ENCODE results near the gene CHAF1A. TPM values are rescaled to one million over a fixed set of nuclear protein-coding genes. Genes with fewer than 3 reads are reported as not detected.
A peak's percentile ranks its signal among the peaks of the same experiment; 100 is the strongest.

Gene CHAF1A
- total and polyA plus RNA-seq, 2 of the 4 experiments (the other 2 are of a cell fraction) = 12.4 to 22.9 TPM

DNA sequence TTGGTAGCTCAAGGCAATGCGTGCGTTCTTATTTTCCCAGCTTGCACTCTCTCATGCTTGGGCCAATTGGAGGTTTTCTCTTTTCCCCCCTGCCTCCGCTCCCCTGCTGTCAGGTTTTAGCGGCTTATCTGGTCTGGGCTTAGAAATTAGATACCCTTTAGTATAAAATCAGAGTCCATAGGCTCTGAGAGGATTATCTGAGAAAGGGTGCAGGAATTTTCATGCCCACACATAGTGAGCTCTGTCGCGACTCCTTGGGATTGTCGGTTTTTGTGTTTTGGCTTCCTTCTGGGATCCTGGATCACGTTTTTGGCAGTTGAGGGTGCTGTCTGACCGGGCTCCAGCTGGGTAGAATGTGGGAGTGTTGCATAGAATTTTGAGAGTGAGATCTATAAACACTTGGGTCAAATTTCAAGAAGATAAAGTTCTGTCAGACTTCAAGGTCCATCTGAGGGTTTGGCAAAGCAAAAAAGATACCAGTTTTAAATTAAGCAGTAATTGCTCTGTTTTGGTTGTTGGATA, 12.4 kb downstream of the CHAF1A start:
- intact Hi-C loops (cut with micrococcal nuclease) = no loop called here
- Histone ChIP-seq H3K9me3 (ENCODE audit: control insufficient read depth, insufficient read depth, low read length) (no peaks in the 10 kb centered on the region), H4K5ac (ENCODE audit: low read depth, low read length) (no peak overlapping the region), H3K4me2 (ENCODE audit: low read depth, low read length) (peak overlapping the region; percentile 69), H3K79me1 (ENCODE audit: low read depth in 1 of 2, low read length in 2 of 2) (peaks cover 25 to 51% of the 10 kb centered on the region in 2 experiments), H4K91ac (ENCODE audit: insufficient read depth, low read depth, low read length) (peak overlapping the region; percentile 22; the same call in 1 of the 2 replicates), H3K14ac (replicated peaks; ENCODE audit: low read depth, low read length) (peak overlapping the region; percentile 54; the same call in 1 of the 2 replicates), H2BK5ac (ENCODE audit: low read depth, low read length, poor library complexity, severe bottlenecking) (peak overlapping the region; percentile 37), H3K27ac (ENCODE audit: insufficient read depth, low read length) (peak overlapping the region; percentile 57; the same call in 1 of the 2 replicates), H3K36me3 (ENCODE audit: control insufficient read depth, insufficient read depth, low read length) (peaks cover 5% of the 10 kb centered on the region), H3K23ac (ENCODE audit: low read depth, low read length) (peak overlapping the region; percentile 70), H3K56ac (ENCODE audit: extremely low read depth, insufficient read depth, low read length) (no peak overlapping the region), H2AFZ (replicated peaks; ENCODE audit: low read length, poor library complexity) (peak overlapping the region; percentile 18), H2BK20ac (ENCODE audit: low read depth, low read length) (peak overlapping the region; percentile 80; the same call in 1 of the 2 replicates), H2BK120ac (ENCODE audit: low read depth, low read length) (peak overlapping the region; percentile 34; the same call in 1 of the 2 replicates), H4K20me1 (ENCODE audit: insufficient read depth, low read length) (peaks cover 20% of the 10 kb centered on the region), H3K4me1 (ENCODE audit: control insufficient read depth, insufficient read depth, low read length) (peaks cover 7% of the 10 kb centered on the region), H2BK15ac (ENCODE audit: low read depth, low read length) (0 out of 3 replicates have a peak overlapping the region, but pooled peaks have one; percentile 41), H3K4ac (ENCODE audit: low read depth, low read length) (peak overlapping the region; percentile 71), H4K8ac (ENCODE audit: low read depth in 2 of 2, low read length in 2 of 2) (peak overlapping the region in 1 of 2 experiments; percentile 79; a peak in 1 of 4 replicates), H2AK5ac (ENCODE audit: low read depth, low read length) (no peak overlapping the region), H3K4me3 (ENCODE audit: insufficient read depth, low read depth, low read length) (no peak overlapping the region), H3K18ac (ENCODE audit: low read depth, low read length) (0 out of 2 replicates have a peak overlapping the region, but pooled peaks have one; percentile 8), H3K27me3 (ENCODE audit: control insufficient read depth, insufficient read depth, low read length) (no peaks in the 10 kb centered on the region), H3K9ac (ENCODE audit: low read depth, low read length) (peak overlapping the region; percentile 5; the same call in 1 of the 2 replicates), H2AK9ac (replicated peaks; ENCODE audit: low read depth, low read length, poor library complexity) (peak overlapping the region; percentile 77), H3K9me1 (ENCODE audit: insufficient read depth, low read length) (peaks cover 10% of the 10 kb centered on the region; the same call in 1 of the 2 replicates)
- in situ Hi-C loops (cut with MboI; ENCODE audit: low sequenced_read_pairs) = no loop called here
- TF ChIP-seq BHLHE40 (IDR thresholded peaks at IDR 0.05; ENCODE audit: low read depth, low read length) (peak; percentile 96), CHD1 (IDR thresholded peaks at IDR 0.05; ENCODE audit: low read depth, low read length) (no peak), RAD21 (IDR thresholded peaks at IDR 0.05; ENCODE audit: low read length) (peak; percentile 31; the same call in 1 of the 2 replicates), RFX5 (IDR thresholded peaks at IDR 0.05; ENCODE audit: low read depth, low read length) (no peak), SMC3 (IDR thresholded peaks at IDR 0.05; ENCODE audit: low read depth, low read length) (no peak), NFE2L2 (IDR thresholded peaks at IDR 0.05; ENCODE audit: low read depth, low read length) (no peak), MAZ (IDR thresholded peaks at IDR 0.05; ENCODE audit: borderline replicate concordance, low read depth, low read length) (no peak), CEBPB (IDR thresholded peaks at IDR 0.05; ENCODE audit: low read depth, low read length) (no peak), POLR2A (IDR thresholded peaks at IDR 0.05; ENCODE audit: low read depth, low read length) (no peak)
- TF ChIP-seq, protein P1, sequence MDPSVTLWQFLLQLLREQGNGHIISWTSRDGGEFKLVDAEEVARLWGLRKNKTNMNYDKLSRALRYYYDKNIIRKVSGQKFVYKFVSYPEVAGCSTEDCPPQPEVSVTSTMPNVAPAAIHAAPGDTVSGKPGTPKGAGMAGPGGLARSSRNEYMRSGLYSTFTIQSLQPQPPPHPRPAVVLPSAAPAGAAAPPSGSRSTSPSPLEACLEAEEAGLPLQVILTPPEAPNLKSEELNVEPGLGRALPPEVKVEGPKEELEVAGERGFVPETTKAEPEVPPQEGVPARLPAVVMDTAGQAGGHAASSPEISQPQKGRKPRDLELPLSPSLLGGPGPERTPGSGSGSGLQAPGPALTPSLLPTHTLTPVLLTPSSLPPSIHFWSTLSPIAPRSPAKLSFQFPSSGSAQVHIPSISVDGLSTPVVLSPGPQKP (IDR thresholded peaks at IDR 0.05; ENCODE audit: borderline replicate concordance, low read depth, low read length) = no peak
- ChIA-PET CTCF (interaction anchor here (1.0 to 1.8 kb wide), 2 partner anchors 13 to 15 kb away, joined by 5 to 10 read pairs; partner anchors contain the start of genes CHAF1A and SH3GL1), POLR2A (ENCODE audit: unreplicated experiment) (no interaction called here)
- BruUV-seq (replicated peaks) = no TSS peak
- 4% methylated on average over 4 of the region's 9 CpGs; no CpG with 5 or more reads in 1 of the 2 experiments for WGBS, 2 experiments (ENCODE audit: extremely low coverage in 2 of 2, insufficient read length in 1 of 2)
- ATAC-seq (ENCODE audit: low read depth) = peak; percentile 79
- DNase-seq = peak; percentile 61
- dilution Hi-C loops (cut with HindIII; ENCODE audit: low sequenced_read_pairs, unreplicated experiment) = no loop called here
